Neural progenitor cell (in vitro differentiated cells): ENCODE data around the gene BRD7. TPM values are rescaled to one million over a fixed set of nuclear protein-coding genes. Genes with fewer than 3 reads are reported as not detected.

ENCODE experiments used
- DNase-seq: peaks from one replicate; pipeline ENCODE4 v3.0.0-alpha.2; 2016; ENCODE audit warnings: low spot score
- H2AFZ ChIP-seq: fragments of 200-600 bp; sonication (generic); replicated peaks from 2 replicates; pipeline ENCODE4 v1.6.1; 2016; ENCODE audit warnings: antibody characterized with exemption
- H3F3A ChIP-seq: fragments of 200-600 bp; sonication (generic); 2 replicates; pipeline ENCODE4 v1.6.1; 2016; ENCODE audit warnings: antibody characterized with exemption, low read depth
- H3K27ac ChIP-seq: fragments of 200-600 bp; sonication (generic); 2 replicates; pipeline ENCODE4 v1.5.1; 2016; ENCODE audit warnings: mild to moderate bottlenecking
- H3K27me3 ChIP-seq: fragments of 200-600 bp; sonication (generic); 2 replicates; pipeline ENCODE4 v1.6.1; 2016; ENCODE audit warnings: mild to moderate bottlenecking, moderate library complexity
- H3K36me3 ChIP-seq: fragments of 200-600 bp; sonication (generic); 2 replicates; pipeline ENCODE4 v1.5.1; 2016
- H3K4me1 ChIP-seq: fragments of 200-600 bp; sonication (generic); 2 replicates; pipeline ENCODE4 v1.6.1; 2016; ENCODE audit warnings: mixed run types
- H3K4me2 ChIP-seq: fragments of 200-600 bp; sonication (generic); 2 replicates; pipeline ENCODE4 v1.6.1; 2016
- H3K4me3 ChIP-seq: fragments of 200-600 bp; sonication (generic); 2 replicates; pipeline ENCODE4 v1.5.1; 2016
- H3K79me2 ChIP-seq: fragments of 200-600 bp; sonication (generic); 2 replicates; pipeline ENCODE4 v1.6.1; 2016; ENCODE audit warnings: low read depth
- H3K9ac ChIP-seq: fragments of 200-600 bp; sonication (generic); 2 replicates; pipeline ENCODE4 v1.6.1; 2016
- H3K9me3 ChIP-seq: fragments of 200-600 bp; sonication (generic); 2 replicates; pipeline ENCODE4 v1.5.1; 2016; ENCODE audit warnings: low read depth
- H4K20me1 ChIP-seq: fragments of 200-600 bp; sonication (generic); 2 replicates; pipeline ENCODE4 v1.6.1; 2016; ENCODE audit warnings: low read depth
- H3K27ac Mint-ChIP-seq: 3 replicates; pipeline ENCODE4 v1.8.0; 2021; ENCODE audit warnings: mixed read lengths
- H3K27me3 Mint-ChIP-seq: 2 replicates; pipeline ENCODE4 v1.8.0; 2022; ENCODE audit warnings: low read depth, mild to moderate bottlenecking, inconsistent platforms, moderate library complexity, mixed read lengths; ENCODE audit not compliant: insufficient read depth
- H3K36me3 Mint-ChIP-seq: 3 replicates; pipeline ENCODE4 v1.8.0; 2021; ENCODE audit warnings: mixed read lengths
- H3K4me1 Mint-ChIP-seq: 3 replicates; pipeline ENCODE4 v1.8.0; 2021; ENCODE audit warnings: mixed read lengths
- H3K4me3 Mint-ChIP-seq: 3 replicates; pipeline ENCODE4 v1.8.0; 2021; ENCODE audit warnings: mild to moderate bottlenecking, moderate library complexity, mixed read lengths
- H3K9me3 Mint-ChIP-seq: 3 replicates; pipeline ENCODE4 v1.8.0; 2020; ENCODE audit warnings: mixed read lengths
- CTCF ChIP-seq: fragments of 200-600 bp; sonication (generic); IDR thresholded peaks from 2 replicates; pipeline ENCODE4 v1.5.1; 2017; ENCODE audit warnings: antibody characterized with exemption, mild to moderate bottlenecking
- EZH2 ChIP-seq: fragments of 200-600 bp; sonication (generic); IDR thresholded peaks from 2 replicates; pipeline ENCODE4 v1.6.1; 2017; ENCODE audit warnings: antibody characterized with exemption, mild to moderate bottlenecking, moderate library complexity
- EZH2phosphoT487 ChIP-seq: fragments of 200-600 bp; sonication (generic); IDR thresholded peaks from 2 replicates; pipeline ENCODE4 v1.6.1; 2017; ENCODE audit warnings: antibody characterized with exemption
- total RNA-seq: library from RNA; depleted of rRNA; stranded (reverse); fragments of >200 nt; gene quantifications from 2 replicates; pipeline ENCODE4 v1.2.3, GENCODE V29; 2015; ENCODE audit warnings: low replicate concordance

The BRD7 gene
- total RNA-seq, 1 donor from 2014 or later = 164 TPM

GRCh38 chr16:50281391-50282009 is 87.3 kb downstream of the BRD7 start:
- Histone ChIP-seq H3K9me3 (no peaks in the 10 kb centered on the region), H4K20me1 (no peaks in the 10 kb centered on the region), H3K36me3 (no peaks in the 10 kb centered on the region), H2AFZ (no peak overlapping the region), H3K27me3 (no peaks in the 10 kb centered on the region), H3K9ac (no peak overlapping the region), H3K79me2 (no peaks in the 10 kb centered on the region), H3K4me2 (no peak overlapping the region), H3K4me1 (no peaks in the 10 kb centered on the region), H3F3A (no peaks in the 10 kb centered on the region), H3K27ac (no peak overlapping the region), H3K4me3 (no peak overlapping the region)
- no peak for TF ChIP-seq EZH2phosphoT487
- TF ChIP-seq CTCF = no peak
- TF ChIP-seq EZH2 = no peak
- DNase-seq = no peak
- H3K27ac Mint-ChIP-seq = no peak overlapping the region
- no peak overlapping the region for H3K4me3 Mint-ChIP-seq
- no peaks in the 10 kb centered on the region for H3K4me1 Mint-ChIP-seq
- peaks cover 2% of the 10 kb centered on the region for H3K27me3 Mint-ChIP-seq
- no peaks in the 10 kb centered on the region for H3K36me3 Mint-ChIP-seq
- peaks cover 5% of the 10 kb centered on the region for H3K9me3 Mint-ChIP-seq

GRCh38 chr16:50280932-50281331 is 87.9 kb downstream of the BRD7 start:
- Histone ChIP-seq H3K4me3 (no peak overlapping the region), H4K20me1 (no peaks in the 10 kb centered on the region), H3F3A (no peaks in the 10 kb centered on the region), H3K4me2 (no peak overlapping the region), H3K36me3 (no peaks in the 10 kb centered on the region), H3K4me1 (no peaks in the 10 kb centered on the region), H3K79me2 (no peaks in the 10 kb centered on the region), H2AFZ (no peak overlapping the region), H3K9me3 (no peaks in the 10 kb centered on the region), H3K27ac (no peak overlapping the region), H3K9ac (no peak overlapping the region), H3K27me3 (no peaks in the 10 kb centered on the region)
- H3K36me3 Mint-ChIP-seq = no peaks in the 10 kb centered on the region
- H3K27me3 Mint-ChIP-seq = peaks cover 2% of the 10 kb centered on the region
- H3K4me1 Mint-ChIP-seq = no peaks in the 10 kb centered on the region
- TF ChIP-seq CTCF = no peak
- no peak for TF ChIP-seq EZH2
- no peak for TF ChIP-seq EZH2phosphoT487
- H3K27ac Mint-ChIP-seq = no peak overlapping the region
- H3K9me3 Mint-ChIP-seq = peaks cover 3% of the 10 kb centered on the region
- no peak for DNase-seq
- H3K4me3 Mint-ChIP-seq = no peak overlapping the region

GRCh38 chr16:50279504-50279865 is 89.3 kb downstream of the BRD7 start:
- Mint-ChIP-seq H3K9me3 (no peaks in the 10 kb centered on the region), H3K27ac (no peak overlapping the region), H3K36me3 (no peaks in the 10 kb centered on the region), H3K4me1 (no peaks in the 10 kb centered on the region), H3K4me3 (no peak overlapping the region), H3K27me3 (no peaks in the 10 kb centered on the region)
- H3K27ac ChIP-seq = no peak overlapping the region
- TF ChIP-seq EZH2 = no peak
- no peak for TF ChIP-seq EZH2phosphoT487
- TF ChIP-seq CTCF = no peak
- no peaks in the 10 kb centered on the region for H3K36me3 ChIP-seq
- no peaks in the 10 kb centered on the region for H3K9me3 ChIP-seq
- no peaks in the 10 kb centered on the region for H4K20me1 ChIP-seq
- no peak overlapping the region for H2AFZ ChIP-seq
- no peaks in the 10 kb centered on the region for H3K79me2 ChIP-seq
- no peak overlapping the region for H3K4me3 ChIP-seq
- no peak overlapping the region for H3K4me2 ChIP-seq
- H3K9ac ChIP-seq = no peak overlapping the region
- H3K4me1 ChIP-seq = no peaks in the 10 kb centered on the region
- DNase-seq = no peak
- no peaks in the 10 kb centered on the region for H3F3A ChIP-seq
- no peaks in the 10 kb centered on the region for H3K27me3 ChIP-seq
